ENCODE results near the gene GAS7.
"Not testable (repeated sequence)": the region's sequence is repeated elsewhere in the genome, so short reads cannot be mapped to it uniquely, and the experiment has no call there.

GAS7 gene

GRCh38 chr17:10114931-10115535 lies 83.4 kb downstream of the GAS7 start:
- no peak for DNase-seq (ENCODE audit: low spot score)
- FAIRE-seq = no peak

- FAIRE-seq (no peak), DNase-seq (ENCODE audit: low spot score) (no peak)
These were observed 85.4 kb downstream of the GAS7 start for GRCh38 chr17:10112962-10113361.

GRCh38 chr17:10111907-10112452 lies 86.4 kb downstream of the GAS7 start:
- no peak for FAIRE-seq
- no peak for DNase-seq (ENCODE audit: low spot score)

GRCh38 chr17:10109146-10109545 lies 89.3 kb downstream of the GAS7 start:
- FAIRE-seq (no peak), DNase-seq (ENCODE audit: low spot score) (no peak)

GRCh38 chr17:10107316-10108165 lies 90.9 kb downstream of the GAS7 start:
- DNase-seq (ENCODE audit: low spot score) = no peak
- no peak for FAIRE-seq

- FAIRE-seq (no peak), DNase-seq (ENCODE audit: low spot score) (no peak)
These were observed 92.3 kb downstream of the GAS7 start for GRCh38 chr17:10106067-10106466.

- DNase-seq (ENCODE audit: low spot score) = no peak
These were observed 92.8 kb downstream of the GAS7 start for GRCh38 chr17:10105513-10106001.

GRCh38 chr17:10103712-10104111 lies 94.7 kb downstream of the GAS7 start:
- no peak for FAIRE-seq
- DNase-seq (ENCODE audit: low spot score) = no peak

More at GRCh38 chr17:10105513-10106001, 92.8 kb downstream of the GAS7 start:
- no peak for FAIRE-seq

- FAIRE-seq (no peak), DNase-seq (ENCODE audit: low spot score) (no peak)
These were observed 95.6 kb downstream of the GAS7 start for GRCh38 chr17:10102817-10103216.

GRCh38 chr17:10099051-10099571 lies 99.3 kb downstream of the GAS7 start:
- DNase-seq (ENCODE audit: low spot score) = no peak
- FAIRE-seq = no peak

- DNase-seq (ENCODE audit: low spot score) (no peak), FAIRE-seq (no peak)
These were observed 101.8 kb downstream of the GAS7 start for GRCh38 chr17:10096596-10096995.

- DNase-seq (ENCODE audit: low spot score) = peak; percentile 16
- not testable (repeated sequence) for FAIRE-seq
These were observed 103.1 kb downstream of the GAS7 start for GRCh38 chr17:10095295-10095694.

- DNase-seq (ENCODE audit: low spot score) (no peak), FAIRE-seq (no peak)
These were observed 103.6 kb downstream of the GAS7 start for GRCh38 chr17:10094797-10095196.

GRCh38 chr17:10092595-10092994 lies 105.8 kb downstream of the GAS7 start:
- FAIRE-seq (no peak), DNase-seq (ENCODE audit: low spot score) (no peak)

- no peak for DNase-seq (ENCODE audit: low spot score)
- no peak for FAIRE-seq
These were observed 107.4 kb downstream of the GAS7 start for GRCh38 chr17:10091046-10091445.

GRCh38 chr17:10089196-10089804 lies 109.1 kb downstream of the GAS7 start:
- no peak for DNase-seq (ENCODE audit: low spot score)
- FAIRE-seq = no peak

GRCh38 chr17:10088444-10088843 lies 110.0 kb downstream of the GAS7 start:
- FAIRE-seq (no peak), DNase-seq (ENCODE audit: low spot score) (no peak)

- no peak for DNase-seq (ENCODE audit: low spot score)
- FAIRE-seq = no peak
These were observed 111.1 kb downstream of the GAS7 start for GRCh38 chr17:10087355-10087754.

GRCh38 chr17:10083864-10084263 lies 114.5 kb downstream of the GAS7 start:
- no peak for FAIRE-seq
- no peak for DNase-seq (ENCODE audit: low spot score)

- DNase-seq (ENCODE audit: low spot score) (no peak), FAIRE-seq (no peak)
These were observed 115.6 kb downstream of the GAS7 start for GRCh38 chr17:10082795-10083194.

- DNase-seq (ENCODE audit: low spot score) (no peak), FAIRE-seq (no peak)
These were observed 116.7 kb downstream of the GAS7 start for GRCh38 chr17:10081571-10082169.

All from RCC 7860 (cell line).